ENCODE results near the gene MPPED2.

- TF ChIP-seq CTCF (IDR thresholded peaks at IDR 0.05) = no peak
- no peak for TF ChIP-seq POLR2AphosphoS5 (IDR thresholded peaks at IDR 0.05)
- TF ChIP-seq EP300 (IDR thresholded peaks at IDR 0.05) = no peak
- TF ChIP-seq POLR2A (IDR thresholded peaks at IDR 0.05) = no peak
Observed at GRCh38 chr11:30477061-30477460, 109.1 kb downstream of the MPPED2 start.
